Measurements from ENCODE around the gene ZNF624. TPM values are rescaled to one million over a fixed set of nuclear protein-coding genes. Genes with fewer than 3 reads are reported as not detected.
"Not testable (repeated sequence)": the region's sequence is repeated elsewhere in the genome, so short reads cannot be mapped to it uniquely, and the experiment has no call there.

The ZNF624 gene
- total RNA-seq, 2 donors from 2014 or later: 2.0 to 3.0 TPM

- Histone ChIP-seq H3K27ac (no peak overlapping the region), H3K27me3 (replicated peaks; ENCODE audit: insufficient read depth) (no peaks in the 10 kb centered on the region), H3K4me1 (ENCODE audit: control insufficient read depth in 1 of 2, low read depth in 2 of 2) (no peaks in the 10 kb centered on the region), H3K9me3 (no peaks in the 10 kb centered on the region), H3K36me3 (no peaks in the 10 kb centered on the region), H3K4me3 (no peak overlapping the region)
- no peak for DNase-seq (ENCODE audit: low spot score)
- TF ChIP-seq CTCF (IDR thresholded peaks at IDR 0.05): no peak
- ATAC-seq (ENCODE audit: insufficient number of reproducible peaks, low FRiP score, low read depth): no peak
These were observed 23.1 kb upstream of the ZNF624 start for GRCh38 chr17:16676676-16677268.

GRCh38 chr17:16666907-16667636, 13.4 kb upstream of the ZNF624 start:
- not testable (repeated sequence) for H3K27me3 ChIP-seq (replicated peaks; ENCODE audit: insufficient read depth); ATAC-seq (ENCODE audit: insufficient number of reproducible peaks, low FRiP score, low read depth); H3K36me3 ChIP-seq; H3K4me1 ChIP-seq (ENCODE audit: control insufficient read depth in 1 of 2, low read depth in 2 of 2); H3K9me3 ChIP-seq; DNase-seq (ENCODE audit: low spot score); H3K27ac ChIP-seq
- H3K4me3 ChIP-seq: peak overlapping the region; percentile 68

- H3K27ac ChIP-seq; DNase-seq (ENCODE audit: low spot score); H3K27me3 ChIP-seq (replicated peaks; ENCODE audit: insufficient read depth); ATAC-seq (ENCODE audit: insufficient number of reproducible peaks, low FRiP score, low read depth); H3K36me3 ChIP-seq; H3K4me1 ChIP-seq (ENCODE audit: control insufficient read depth in 1 of 2, low read depth in 2 of 2); H3K9me3 ChIP-seq: not testable (repeated sequence)
- peak overlapping the region; percentile 68 for H3K4me3 ChIP-seq
These were observed 12.9 kb upstream of the ZNF624 start for GRCh38 chr17:16666553-16666906.

- Histone ChIP-seq H3K27me3 (replicated peaks; ENCODE audit: insufficient read depth) (no peaks in the 10 kb centered on the region), H3K9me3 (no peaks in the 10 kb centered on the region), H3K36me3 (no peaks in the 10 kb centered on the region), H3K27ac (no peak overlapping the region), H3K4me3 (no peak overlapping the region), H3K4me1 (ENCODE audit: control insufficient read depth in 1 of 2, low read depth in 2 of 2) (peaks cover 0 to 7% of the 10 kb centered on the region in 2 donors)
- ATAC-seq (ENCODE audit: insufficient number of reproducible peaks, low FRiP score, low read depth) (no peak), DNase-seq (ENCODE audit: low spot score) (no peak)
- TF ChIP-seq CTCF (IDR thresholded peaks at IDR 0.05): no peak
These were observed 9.3 kb upstream of the ZNF624 start for GRCh38 chr17:16662936-16663335.

- TF ChIP-seq CTCF (IDR thresholded peaks at IDR 0.05): no peak
- Histone ChIP-seq H3K4me1 (ENCODE audit: control insufficient read depth in 1 of 2, low read depth in 2 of 2) (no peaks in the 10 kb centered on the region), H3K27ac (no peak overlapping the region), H3K4me3 (no peak overlapping the region), H3K36me3 (no peaks in the 10 kb centered on the region), H3K27me3 (replicated peaks; ENCODE audit: insufficient read depth) (no peaks in the 10 kb centered on the region), H3K9me3 (no peaks in the 10 kb centered on the region)
- DNase-seq (ENCODE audit: low spot score) (no peak), ATAC-seq (ENCODE audit: insufficient number of reproducible peaks, low FRiP score, low read depth) (no peak)
These were observed 7.6 kb upstream of the ZNF624 start for GRCh38 chr17:16661217-16661616.

GRCh38 chr17:16652847-16653366, 743 bp downstream of the ZNF624 start:
- H3K36me3 ChIP-seq: no peaks in the 10 kb centered on the region
- ATAC-seq (ENCODE audit: insufficient number of reproducible peaks, low FRiP score, low read depth): no peak
- TF ChIP-seq CTCF (IDR thresholded peaks at IDR 0.05): no peak
- peaks cover 0 to 15% of the 10 kb centered on the region in 2 donors for H3K4me1 ChIP-seq (ENCODE audit: control insufficient read depth in 1 of 2, low read depth in 2 of 2)
- no peak for DNase-seq (ENCODE audit: low spot score)
- no peaks in the 10 kb centered on the region for H3K9me3 ChIP-seq
- H3K27ac ChIP-seq: peak overlapping the region; percentile 94 to 96
- no peaks in the 10 kb centered on the region for H3K27me3 ChIP-seq (replicated peaks; ENCODE audit: insufficient read depth)
- H3K4me3 ChIP-seq: peak overlapping the region; percentile 96

All from thoracic aorta (tissue), 2 donors.